ENCODE data around the gene LMNB1. TPM values are rescaled to one million over a fixed set of nuclear protein-coding genes. Genes with fewer than 3 reads are reported as not detected.

Gene LMNB1
- total and polyA plus RNA-seq, 2 of the 13 experiments (the other 11 are each of a cell fraction or from before 2014, with no cell fraction given) = 12.5 to 159 TPM

DNA sequence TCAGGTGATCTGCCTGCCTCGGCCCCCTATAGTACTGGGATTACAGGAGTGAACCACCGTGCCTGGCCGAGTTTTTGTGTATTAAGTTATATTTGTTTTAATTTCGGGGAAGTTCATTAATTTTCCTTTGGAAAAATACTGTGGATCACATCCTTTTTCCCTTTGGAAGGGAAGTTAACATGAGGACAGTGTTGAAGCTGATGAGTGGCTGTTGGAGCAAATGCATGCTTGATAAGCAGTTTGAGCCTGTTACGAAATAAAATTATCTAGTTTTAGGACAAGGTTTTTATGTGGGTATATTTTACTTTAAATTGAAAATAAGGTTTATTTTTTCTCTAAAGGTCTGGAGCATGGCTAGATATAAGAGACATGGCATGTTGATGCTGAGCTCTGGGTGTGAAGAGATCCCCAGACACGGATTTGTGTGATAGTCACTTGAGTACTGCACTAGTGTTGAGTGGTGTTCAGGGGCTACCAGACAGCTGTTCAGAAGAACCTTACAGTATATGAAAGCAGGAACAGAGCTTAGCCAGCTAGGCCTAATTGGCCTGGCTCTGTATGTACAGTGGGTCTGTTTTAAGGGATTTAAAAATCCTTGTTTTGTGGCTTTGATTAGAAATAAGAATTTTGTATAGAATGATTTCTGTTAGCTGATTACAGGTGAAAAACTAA lies 17.4 kb downstream of the LMNB1 start (continued):
- no peak for TF ChIP-seq KLF11 (CRISPR knock-in tag; IDR thresholded peaks at IDR 0.05)
- no peak for TF ChIP-seq ZNF143 (CRISPR knock-in tag; IDR thresholded peaks at IDR 0.05)
- TF ChIP-seq ZIK1 (CRISPR knock-in tag; IDR thresholded peaks at IDR 0.05; ENCODE audit: borderline replicate concordance, low read depth) = no peak

DNA sequence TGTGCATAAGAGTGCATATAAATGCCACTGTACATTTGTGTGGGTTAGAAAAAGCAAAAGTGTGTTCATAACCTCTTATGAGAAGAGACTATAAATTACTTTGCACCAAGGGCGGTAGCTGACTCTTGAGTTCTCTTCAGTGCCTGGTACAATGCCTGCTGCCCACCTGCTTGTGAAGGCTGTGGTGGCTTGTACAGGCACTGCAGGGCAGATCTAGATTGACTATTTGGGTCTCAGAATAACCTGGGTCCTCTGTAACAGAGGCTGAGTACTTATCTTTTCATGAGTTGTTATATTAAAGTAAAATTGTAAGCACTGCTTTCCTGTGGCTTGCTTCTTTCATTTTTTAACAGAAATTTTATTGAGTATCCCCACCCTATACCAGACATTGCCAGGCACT lies 22.8 kb downstream of the LMNB1 start:
- Histone ChIP-seq H3K9me3 (ENCODE audit: low read length) (no peaks in the 10 kb centered on the region), H3K27me3 (ENCODE audit: control insufficient read depth in 1 of 2, insufficient read depth in 2 of 2, low read length in 2 of 2) (no peaks in the 10 kb centered on the region), H4K20me1 (ENCODE audit: insufficient read depth, low read length) (peaks cover 5% of the 10 kb centered on the region; the same call in 1 of the 2 replicates), H3K4me3 (replicated peaks in 1 of 3; ENCODE audit: insufficient read depth in 1 of 3, low read depth in 2 of 3, low read length in 3 of 3) (no peak overlapping the region), H2AFZ (ENCODE audit: low read length) (no peak overlapping the region), H3K79me2 (ENCODE audit: insufficient read depth, low read length) (peaks cover 80% of the 10 kb centered on the region), H3K9ac (ENCODE audit: insufficient read depth, low read depth, low read length) (no peak overlapping the region), H3K36me3 (replicated peaks in 1 of 2; ENCODE audit: control insufficient read depth in 1 of 2, insufficient read depth in 2 of 2, low read length in 2 of 2) (0 out of 5 replicates have a peak, but pooled peaks cover 0 to 3% of the 10 kb centered on the region in 2 experiments), H3K4me2 (ENCODE audit: low read depth, low read length) (no peak overlapping the region), H3K4me1 (ENCODE audit: insufficient read depth, low read length) (peaks cover 18% of the 10 kb centered on the region), H3K27ac (ENCODE audit: extremely low read length, insufficient read depth, low read length) (no peak overlapping the region)
- 92% methylated on average over 1 of the region's 1 CpG for WGBS (ENCODE audit: low lambda C conversion rate)
- BruUV-seq (replicated peaks) = no TSS peak
- ATAC-seq (no peak; the same call in 2 of the 3 replicates), DNase-seq (ENCODE audit: low spot score) (no peak), FAIRE-seq (no peak)
- intact Hi-C loops (cut with micrococcal nuclease; ENCODE audit: unreplicated experiment) = loop anchor here (5.0 kb wide), 1 partner anchor 122 kb away; no protein-coding TSS in a partner anchor
- POLR2A ChIA-PET = no interaction called here
- in situ Hi-C loops (cut with HindIII; ENCODE audit: extremely low pct_ligation_motif_present, low pct_unique_long_range_greater_than_20kb) = loop anchor here (10.0 to 25.0 kb wide), 2 partner anchors 145 to 462 kb away; no protein-coding TSS in a partner anchor
- CTCF ChIA-PET (ENCODE audit: low intra/inter-chr PET ratio, low total read pairs) = no interaction called here
- TF ChIP-seq ZNF205 (CRISPR knock-in tag; IDR thresholded peaks at IDR 0.05) (no peak), ZFP37 (CRISPR knock-in tag; IDR thresholded peaks at IDR 0.05; ENCODE audit: borderline replicate concordance) (no peak), JUNB (CRISPR knock-in tag; IDR thresholded peaks at IDR 0.05; ENCODE audit: borderline replicate concordance) (no peak), TEAD3 (CRISPR knock-in tag; optimal IDR thresholded peaks at IDR 0.05; ENCODE audit: borderline replicate concordance) (no peak), YEATS2 (CRISPR knock-in tag; IDR thresholded peaks at IDR 0.05; ENCODE audit: borderline replicate concordance) (no peak), SALL1 (CRISPR knock-in tag; IDR thresholded peaks at IDR 0.05) (no peak), RFX3 (CRISPR knock-in tag; IDR thresholded peaks at IDR 0.05) (no peak), ZNF709 (CRISPR knock-in tag; IDR thresholded peaks at IDR 0.05) (no peak), ARID2 (CRISPR knock-in tag; IDR thresholded peaks at IDR 0.05; ENCODE audit: borderline replicate concordance) (no peak), FOXC1 (CRISPR knock-in tag; IDR thresholded peaks at IDR 0.05; ENCODE audit: borderline replicate concordance) (no peak)
- TF ChIP-seq, protein P1, sequence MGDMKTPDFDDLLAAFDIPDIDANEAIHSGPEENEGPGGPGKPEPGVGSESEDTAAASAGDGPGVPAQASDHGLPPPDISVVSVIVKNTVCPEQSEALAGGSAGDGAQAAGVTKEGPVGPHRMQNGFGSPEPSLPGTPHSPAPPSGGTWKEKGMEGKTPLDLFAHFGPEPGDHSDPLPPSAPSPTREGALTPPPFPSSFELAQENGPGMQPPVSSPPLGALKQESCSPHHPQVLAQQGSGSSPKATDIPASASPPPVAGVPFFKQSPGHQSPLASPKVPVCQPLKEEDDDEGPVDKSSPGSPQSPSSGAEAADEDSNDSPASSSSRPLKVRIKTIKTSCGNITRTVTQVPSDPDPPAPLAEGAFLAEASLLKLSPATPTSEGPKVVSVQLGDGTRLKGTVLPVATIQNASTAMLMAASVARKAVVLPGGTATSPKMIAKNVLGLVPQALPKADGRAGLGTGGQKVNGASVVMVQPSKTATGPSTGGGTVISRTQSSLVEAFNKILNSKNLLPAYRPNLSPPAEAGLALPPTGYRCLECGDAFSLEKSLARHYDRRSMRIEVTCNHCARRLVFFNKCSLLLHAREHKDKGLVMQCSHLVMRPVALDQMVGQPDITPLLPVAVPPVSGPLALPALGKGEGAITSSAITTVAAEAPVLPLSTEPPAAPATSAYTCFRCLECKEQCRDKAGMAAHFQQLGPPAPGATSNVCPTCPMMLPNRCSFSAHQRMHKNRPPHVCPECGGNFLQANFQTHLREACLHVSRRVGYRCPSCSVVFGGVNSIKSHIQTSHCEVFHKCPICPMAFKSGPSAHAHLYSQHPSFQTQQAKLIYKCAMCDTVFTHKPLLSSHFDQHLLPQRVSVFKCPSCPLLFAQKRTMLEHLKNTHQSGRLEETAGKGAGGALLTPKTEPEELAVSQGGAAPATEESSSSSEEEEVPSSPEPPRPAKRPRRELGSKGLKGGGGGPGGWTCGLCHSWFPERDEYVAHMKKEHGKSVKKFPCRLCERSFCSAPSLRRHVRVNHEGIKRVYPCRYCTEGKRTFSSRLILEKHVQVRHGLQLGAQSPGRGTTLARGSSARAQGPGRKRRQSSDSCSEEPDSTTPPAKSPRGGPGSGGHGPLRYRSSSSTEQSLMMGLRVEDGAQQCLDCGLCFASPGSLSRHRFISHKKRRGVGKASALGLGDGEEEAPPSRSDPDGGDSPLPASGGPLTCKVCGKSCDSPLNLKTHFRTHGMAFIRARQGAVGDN (CRISPR knock-in tag; IDR thresholded peaks at IDR 0.05) = no peak
- TF ChIP-seq, protein P2, sequence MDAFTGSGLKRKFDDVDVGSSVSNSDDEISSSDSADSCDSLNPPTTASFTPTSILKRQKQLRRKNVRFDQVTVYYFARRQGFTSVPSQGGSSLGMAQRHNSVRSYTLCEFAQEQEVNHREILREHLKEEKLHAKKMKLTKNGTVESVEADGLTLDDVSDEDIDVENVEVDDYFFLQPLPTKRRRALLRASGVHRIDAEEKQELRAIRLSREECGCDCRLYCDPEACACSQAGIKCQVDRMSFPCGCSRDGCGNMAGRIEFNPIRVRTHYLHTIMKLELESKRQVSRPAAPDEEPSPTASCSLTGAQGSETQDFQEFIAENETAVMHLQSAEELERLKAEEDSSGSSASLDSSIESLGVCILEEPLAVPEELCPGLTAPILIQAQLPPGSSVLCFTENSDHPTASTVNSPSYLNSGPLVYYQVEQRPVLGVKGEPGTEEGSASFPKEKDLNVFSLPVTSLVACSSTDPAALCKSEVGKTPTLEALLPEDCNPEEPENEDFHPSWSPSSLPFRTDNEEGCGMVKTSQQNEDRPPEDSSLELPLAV (CRISPR knock-in tag; conservative IDR thresholded peaks at IDR 0.05; ENCODE audit: low read depth) = no peak
